AG09309 (cell line): ENCODE data around the gene CBX6.

Source experiments
- DNase-seq: peaks from one replicate; pipeline ENCODE4 v3.0.0-alpha.2; 2010; ENCODE audit warnings: low read depth
- H3K4me3 ChIP-seq: 2 replicates; pipeline ENCODE4 v1.5.1; 2011; ENCODE audit warnings: mild to moderate bottlenecking, low read depth, low read length, moderate library complexity; ENCODE audit not compliant: control insufficient read depth
- CTCF ChIP-seq: IDR thresholded peaks from 2 replicates; pipeline ENCODE4 v1.5.1; 2011; ENCODE audit warnings: mild to moderate bottlenecking, low read depth, low read length, inconsistent platforms; ENCODE audit not compliant: insufficient read depth, control insufficient read depth; ENCODE audit errors: missing control alignments

Gene CBX6

GRCh38 chr22:38874529-38875222 is 2.7 kb upstream of the CBX6 start:
- DNase-seq, result no peak
- no peak for TF ChIP-seq CTCF
- H3K4me3 ChIP-seq, result no peak overlapping the region

GRCh38 chr22:38873469-38874411 is 1.7 kb upstream of the CBX6 start:
- TF ChIP-seq CTCF, result no peak
- DNase-seq, result no peak

GRCh38 chr22:38872831-38873248 is 824 bp upstream of the CBX6 start:
- no peak for DNase-seq
- no peak for TF ChIP-seq CTCF

More at GRCh38 chr22:38873469-38874411, 1.7 kb upstream of the CBX6 start:
- H3K4me3 ChIP-seq, result no peak overlapping the region

GRCh38 chr22:38871360-38872171 is 450 bp downstream of the CBX6 start:
- no peak for DNase-seq
- TF ChIP-seq CTCF, result no peak
- peak overlapping the region; percentile 63 for H3K4me3 ChIP-seq

More at GRCh38 chr22:38872831-38873248, 824 bp upstream of the CBX6 start:
- peak overlapping the region; percentile 63 for H3K4me3 ChIP-seq

- TF ChIP-seq CTCF, result no peak
- DNase-seq, result no peak
- peak overlapping the region; percentile 63 for H3K4me3 ChIP-seq
These were observed 1.1 kb downstream of the CBX6 start for GRCh38 chr22:38870791-38871359.

- TF ChIP-seq CTCF, result peak; percentile 93
- no peak for DNase-seq
- peak overlapping the region; percentile 63 for H3K4me3 ChIP-seq
These were observed 1.7 kb downstream of the CBX6 start for GRCh38 chr22:38870312-38870741.
